Activated CD8-positive, alpha-beta memory T cell treated with anti-CD3 and anti-CD28 coated beads for 36 hours (primary cell): ENCODE measurements around the gene TFF1. TPM values are rescaled to one million over a fixed set of nuclear protein-coding genes. Genes with fewer than 3 reads are reported as not detected.

ENCODE experiments used
- CTCF ChIA-PET: fragments of 350-600 bp; sonication (Branson Sonifier 250); formaldehyde crosslinking; loops from one replicate; lab custom pipeline; 2021; ENCODE audit warnings: antibody characterized with exemption; lab: Charles Lee
- POLR2A ChIA-PET: fragments of 350-600 bp; sonication (Branson Sonifier 250); formaldehyde crosslinking; loops from one replicate; lab custom pipeline; 2021; ENCODE audit warnings: antibody characterized with exemption; lab: Charles Lee
- total RNA-seq, 2 experiments: library from RNA; stranded (reverse); gene quantifications; one replicate each; pipeline ENCODE4 v1.2.3, GENCODE V29; 2021

The TFF1 gene
- total RNA-seq, 2 experiments from 2014 or later, result not detected

DNA sequence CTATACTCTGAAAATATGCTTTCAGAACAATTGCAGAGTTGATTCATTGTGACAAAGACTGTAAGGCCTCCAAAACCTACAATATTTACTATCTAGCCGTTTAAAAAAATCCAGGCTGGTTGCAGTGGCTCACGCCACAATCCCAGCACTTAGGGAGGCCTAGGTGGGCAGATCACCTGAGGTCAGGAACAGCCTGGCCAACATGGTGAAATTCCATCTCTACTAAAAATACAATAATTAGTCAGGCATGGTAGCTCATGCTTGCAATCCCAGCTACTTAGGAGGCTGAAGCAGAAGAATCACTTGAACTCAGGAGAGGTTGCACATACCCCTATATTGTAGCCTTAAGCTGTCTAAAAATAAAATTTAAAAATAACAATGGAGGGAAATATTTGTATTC lies 10.3 kb downstream of the TFF1 start:
- ChIA-PET CTCF (no interaction called here), POLR2A (no interaction called here)

DNA sequence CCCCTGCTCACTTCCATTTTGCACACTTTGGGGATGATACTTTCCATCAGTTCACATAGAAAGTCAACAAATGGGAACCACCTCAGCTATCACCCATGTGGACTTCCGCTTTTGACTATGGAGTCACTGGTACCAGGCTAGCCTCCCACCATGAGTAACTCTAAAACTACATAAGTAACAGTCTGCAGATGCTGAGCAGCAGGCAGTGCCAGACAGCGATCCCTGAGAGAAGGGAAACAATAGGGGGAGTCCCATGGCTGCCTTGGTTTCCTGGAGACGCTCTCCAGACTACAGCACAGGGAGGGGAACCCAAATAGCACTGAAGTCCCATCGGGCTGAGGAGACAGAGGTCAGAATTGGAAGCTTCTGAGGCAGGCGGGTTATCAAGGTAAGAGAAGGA lies 12.7 kb downstream of the TFF1 start:
- POLR2A ChIA-PET, result no interaction called here
- CTCF ChIA-PET, result no interaction called here

GRCh38 chr21:42352441-42353095 lies 13.8 kb downstream of the TFF1 start:
- CTCF ChIA-PET, result no interaction called here
- POLR2A ChIA-PET, result no interaction called here

DNA sequence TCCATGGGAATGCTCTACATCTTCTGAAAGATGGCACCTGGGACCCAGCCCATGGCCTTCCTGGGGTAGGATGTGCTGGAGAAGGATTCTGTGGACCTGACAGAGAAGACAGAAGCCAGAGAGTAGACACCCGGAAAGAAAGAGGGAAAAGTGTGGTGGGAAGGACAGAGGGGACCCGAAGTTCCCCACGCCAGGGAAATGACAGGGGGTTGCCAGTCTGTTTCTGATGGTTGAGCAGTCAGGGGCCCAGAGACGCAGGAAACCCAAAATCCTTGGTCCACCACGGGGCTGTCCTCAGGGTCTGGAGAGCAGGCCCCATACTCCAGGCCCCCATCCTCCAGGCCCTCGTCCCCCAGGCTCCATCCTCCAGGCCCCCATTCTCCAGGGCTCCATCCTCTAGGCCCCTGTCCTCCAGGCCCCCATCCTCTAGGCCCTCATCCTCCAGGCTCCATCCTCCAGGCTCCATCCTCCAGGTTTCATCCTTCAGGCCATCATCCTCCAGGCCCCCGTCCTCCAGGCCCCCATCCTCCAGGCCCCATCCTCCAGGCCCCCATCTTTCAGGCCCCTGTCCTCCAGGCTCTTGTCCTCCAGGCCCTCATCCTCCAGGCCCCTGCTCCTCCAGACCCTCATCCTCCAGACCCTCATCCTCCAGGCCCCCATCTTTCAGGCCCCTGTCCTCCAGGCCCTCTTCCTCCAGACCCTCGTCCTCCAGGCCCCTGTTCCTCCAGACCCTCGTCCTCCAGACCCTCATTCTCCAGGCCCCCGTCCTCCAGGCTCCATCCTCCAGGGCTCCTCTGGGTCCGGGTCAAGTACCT lies 14.5 kb downstream of the TFF1 start:
- ChIA-PET POLR2A (no interaction called here), CTCF (interaction anchor here (0.9 kb wide), 1 partner anchor 42 kb away, joined by 3 read pairs; no protein-coding TSS in a partner anchor)

DNA sequence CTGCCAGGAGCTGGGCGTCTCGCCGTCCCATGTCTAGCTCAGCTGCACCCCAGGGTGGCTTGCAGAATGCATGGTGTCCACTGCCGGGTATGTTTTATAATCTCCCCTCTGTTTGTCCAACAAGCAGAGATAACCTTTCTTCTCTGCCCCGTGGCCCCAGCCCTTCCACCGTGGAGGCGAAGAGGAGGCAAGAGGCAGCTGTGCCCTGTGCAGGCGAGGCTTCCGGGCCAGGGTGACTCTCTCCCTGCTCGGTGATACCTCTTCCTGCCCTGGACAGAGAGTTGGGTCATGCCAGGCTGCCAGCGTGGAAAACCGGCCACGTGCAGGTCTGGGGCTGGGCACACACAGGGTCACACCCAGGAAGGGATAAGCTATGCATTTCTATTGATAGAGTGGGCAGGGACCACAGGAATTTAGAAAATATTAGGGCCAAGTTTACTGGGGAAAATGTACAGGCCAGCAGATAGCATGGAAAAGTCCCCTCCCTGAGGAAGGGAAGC lies 15.4 kb downstream of the TFF1 start, which contains the start of gene TFF2:
TFF2 (minus strand) TSS at position 68 of the 500 bp plus-strand sequence; CDS start at position 31, 37 bp downstream.
- CTCF ChIA-PET, result interaction anchor here (0.9 kb wide), 1 partner anchor 41 kb away, joined by 3 read pairs; no protein-coding TSS in a partner anchor

DNA sequence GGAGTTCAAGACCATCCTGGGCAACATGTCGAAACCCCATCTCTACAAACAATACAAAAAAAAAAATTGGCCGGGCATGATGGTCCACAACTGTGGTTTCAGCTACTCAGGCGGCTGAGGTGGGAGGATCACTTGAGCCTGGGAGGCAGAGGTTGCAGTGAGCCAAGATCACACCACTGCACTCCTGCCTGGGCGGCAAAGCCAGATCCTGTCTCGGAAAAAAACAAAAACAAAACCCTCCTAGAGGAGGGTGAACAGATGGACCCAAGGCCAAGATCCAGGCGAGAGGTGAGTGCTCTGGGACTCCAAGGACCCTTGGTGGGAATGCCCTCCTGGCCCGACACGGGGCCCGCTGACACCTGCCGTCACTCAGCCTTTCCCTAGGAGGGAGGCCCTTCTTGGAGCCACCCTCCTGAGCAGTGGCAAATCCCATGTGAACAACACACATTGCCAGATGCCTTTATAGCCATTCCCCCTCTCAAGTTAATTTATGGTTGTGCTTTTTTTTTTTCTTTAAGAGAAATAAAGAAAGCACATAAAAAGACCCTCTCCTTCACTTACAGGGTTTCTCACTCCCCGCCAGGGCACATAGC lies 15.9 kb downstream of the TFF1 start:
- POLR2A ChIA-PET, result no interaction called here

More for the DNA sequence above, 15.4 kb downstream of the TFF1 start, which contains the start of gene TFF2:
- POLR2A ChIA-PET, result no interaction called here

DNA sequence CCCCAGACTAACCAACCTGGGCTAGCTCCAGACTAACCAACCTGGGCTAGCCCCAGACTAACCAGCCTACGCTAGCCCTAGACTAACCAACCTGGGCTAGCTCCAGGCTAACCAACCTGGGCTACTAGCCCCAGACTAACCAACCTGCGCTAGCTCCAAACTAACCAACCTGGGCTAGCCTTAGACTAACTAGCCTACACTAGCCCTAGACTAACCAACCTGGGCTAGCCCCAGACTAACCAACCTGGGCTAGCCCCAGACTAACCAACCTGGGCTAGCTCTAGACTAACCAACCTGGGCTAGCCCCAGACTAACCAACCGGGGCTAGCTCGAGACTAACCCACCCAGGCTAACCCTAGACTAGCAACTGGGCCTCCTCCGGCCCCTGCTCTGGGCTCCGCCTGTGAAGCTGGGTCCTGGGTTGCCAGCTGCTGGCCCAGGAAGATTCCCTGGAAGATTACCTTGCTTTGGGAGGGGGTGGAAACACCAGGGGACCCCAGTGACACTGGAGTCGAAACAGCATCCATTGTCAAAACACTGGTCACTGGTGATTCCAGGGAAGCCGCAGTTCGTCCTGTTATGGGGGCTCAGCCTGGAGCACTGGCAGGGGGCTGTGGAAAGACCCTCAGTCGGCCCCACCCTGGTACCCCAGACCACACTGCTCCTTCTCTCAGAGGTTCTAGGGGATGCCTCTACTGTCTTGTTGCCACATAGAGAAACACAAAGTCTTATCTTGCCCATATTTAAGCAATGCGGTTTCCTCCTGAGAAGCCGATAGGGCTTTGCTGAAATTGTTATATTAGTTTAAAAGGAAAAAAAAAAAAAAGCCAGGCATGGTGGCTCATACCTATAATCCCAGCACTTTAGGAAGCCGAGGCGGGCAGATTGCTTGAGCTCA lies 16.7 kb downstream of the TFF1 start:
- ChIA-PET CTCF (no interaction called here), POLR2A (no interaction called here)

More for the DNA sequence above, 15.9 kb downstream of the TFF1 start:
- CTCF ChIA-PET, result interaction anchor here (0.9 kb wide), 1 partner anchor 40 kb away, joined by 3 read pairs; no protein-coding TSS in a partner anchor

DNA sequence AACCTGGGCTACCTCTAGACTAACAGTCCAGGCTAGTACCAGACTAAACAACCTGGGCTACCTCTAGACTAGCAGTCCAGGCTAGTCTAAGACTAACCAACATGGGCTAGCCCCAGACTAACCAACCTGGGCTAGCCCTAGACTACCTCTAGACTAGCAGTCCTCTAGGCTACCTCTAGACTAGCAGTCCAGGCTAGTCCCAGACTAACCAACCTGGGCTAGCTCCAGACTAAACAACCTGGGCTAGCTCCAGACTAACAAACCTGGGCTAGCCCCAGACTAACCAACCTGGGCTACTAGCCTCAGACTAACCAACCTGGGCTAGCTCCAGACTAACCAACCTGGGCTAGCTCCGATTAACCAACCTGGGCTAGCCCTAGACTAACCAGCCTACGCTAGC lies 17.6 kb downstream of the TFF1 start:
- POLR2A ChIA-PET, result no interaction called here
- CTCF ChIA-PET, result no interaction called here

GRCh38 chr21:42347601-42348327 lies 18.6 kb downstream of the TFF1 start:
- ChIA-PET CTCF (interaction anchor here (0.6 kb wide), 1 partner anchor 1349 kb away, joined by 4 read pairs; no protein-coding TSS in a partner anchor), POLR2A (no interaction called here)

GRCh38 chr21:42346866-42347600 lies 19.3 kb downstream of the TFF1 start:
- ChIA-PET POLR2A (no interaction called here), CTCF (no interaction called here)

GRCh38 chr21:42346441-42346840 lies 19.9 kb downstream of the TFF1 start:
- POLR2A ChIA-PET, result no interaction called here
- CTCF ChIA-PET, result no interaction called here

DNA sequence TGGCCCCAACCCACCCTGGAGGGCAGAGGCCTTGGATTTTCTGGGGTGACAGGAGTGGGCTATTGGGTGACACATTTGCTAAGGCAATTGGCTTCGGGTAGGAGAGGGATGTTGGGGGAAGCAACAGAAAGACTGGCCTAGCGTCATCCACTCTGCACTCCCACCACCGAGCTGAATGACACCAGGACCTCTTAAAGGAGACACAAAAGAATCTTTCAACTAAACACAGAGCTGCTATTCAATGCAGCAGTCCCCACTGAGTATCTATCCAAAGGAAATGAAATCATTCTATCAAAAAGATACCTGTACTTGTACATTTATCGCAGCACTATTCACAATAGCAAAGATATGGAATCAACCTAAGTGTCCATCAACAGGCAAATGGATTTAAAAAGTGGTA lies 21.7 kb downstream of the TFF1 start:
- CTCF ChIA-PET, result interaction anchor here (1.1 kb wide), 1 partner anchor 180 kb away, joined by 3 read pairs; no protein-coding TSS in a partner anchor
- POLR2A ChIA-PET, result no interaction called here

DNA sequence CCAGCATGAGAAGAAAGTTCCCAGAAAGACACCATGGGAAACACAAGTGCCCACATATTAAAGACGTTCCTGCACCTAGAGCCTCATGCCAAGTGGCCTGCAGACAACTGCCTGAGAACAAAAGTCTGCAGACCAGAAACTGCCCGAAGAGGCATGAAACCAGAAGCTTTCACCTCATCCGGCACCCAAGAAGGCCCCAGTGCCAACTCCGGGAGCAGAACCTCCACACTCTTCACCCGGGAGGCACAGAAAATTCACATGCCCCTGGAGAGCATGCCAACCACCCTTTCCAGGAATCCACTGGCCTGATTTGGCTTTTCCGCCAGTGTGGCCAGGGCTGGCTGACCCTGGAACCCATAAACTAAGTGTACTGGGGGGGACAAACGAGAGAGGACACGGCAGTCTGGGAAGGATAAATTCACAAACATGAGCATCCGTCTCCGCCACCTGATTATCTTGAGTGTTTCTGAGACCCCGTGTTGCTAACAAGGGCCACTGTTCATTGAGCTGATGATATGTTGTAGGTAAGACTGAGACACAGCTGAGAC lies 22.3 kb downstream of the TFF1 start:
- ChIA-PET CTCF (interaction anchor here (1.1 kb wide), 1 partner anchor 180 kb away, joined by 3 read pairs; no protein-coding TSS in a partner anchor), POLR2A (no interaction called here)

DNA sequence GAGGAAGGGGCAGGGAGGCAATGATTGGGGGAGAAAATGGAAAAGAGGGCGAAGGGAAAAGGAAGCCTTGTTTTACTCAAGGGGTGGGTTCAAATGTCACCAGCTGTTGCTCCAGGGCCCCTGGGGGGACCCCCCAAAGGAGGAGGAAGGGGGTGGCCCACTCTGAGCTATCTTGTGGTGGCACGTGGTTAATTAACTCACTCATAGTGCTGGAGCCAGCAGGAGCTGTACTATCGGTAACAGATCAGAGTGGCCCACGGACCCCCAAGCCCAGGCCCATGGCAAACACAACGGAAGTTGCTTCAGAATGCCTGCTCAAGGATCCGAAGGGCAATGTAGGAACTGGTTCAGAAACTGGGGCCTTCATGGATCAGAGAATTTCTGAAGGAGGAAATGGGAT lies 22.8 kb downstream of the TFF1 start:
- ChIA-PET POLR2A (no interaction called here), CTCF (no interaction called here)

- ChIA-PET POLR2A (no interaction called here), CTCF (no interaction called here)
Measured at GRCh38 chr21:42343101-42343500, 23.2 kb downstream of the TFF1 start.

DNA sequence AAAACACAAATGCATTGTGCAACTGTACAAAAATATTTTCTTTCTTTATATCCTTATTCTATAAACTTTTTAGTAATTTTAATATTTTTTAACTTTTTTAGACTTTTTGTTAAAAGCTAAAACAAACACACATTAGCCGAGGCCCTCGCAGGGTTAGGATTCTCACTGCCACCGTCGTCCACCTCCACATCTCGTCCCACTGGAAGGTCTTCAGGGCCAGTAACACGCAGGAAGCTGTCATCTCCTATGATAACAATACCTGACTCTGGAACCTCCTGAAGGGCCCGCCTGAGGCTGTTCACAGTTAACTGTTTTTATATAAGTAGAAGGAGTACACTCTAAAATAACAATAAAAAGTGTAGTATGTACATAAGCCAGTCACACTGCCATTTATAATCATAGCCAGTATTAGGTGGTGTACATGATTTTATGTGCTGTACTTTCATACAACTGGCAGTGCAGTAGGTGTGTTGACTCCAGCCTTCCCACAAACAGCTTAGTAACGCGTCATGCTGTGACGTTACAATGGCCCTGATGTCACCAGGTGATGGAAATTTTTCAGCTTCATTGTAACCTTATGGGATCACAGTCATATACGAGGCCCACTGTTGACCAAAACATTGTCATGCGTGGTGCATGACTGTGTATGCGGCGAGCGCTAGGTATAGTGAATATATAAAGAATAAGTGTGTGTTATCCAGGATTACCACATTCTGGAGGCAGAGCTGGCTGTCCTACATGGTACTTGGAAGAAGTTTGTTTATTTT lies 24.4 kb downstream of the TFF1 start:
- ChIA-PET CTCF (interaction anchor here (0.6 to 1.0 kb wide), 3 partner anchors 32 to 137 kb away, joined by 3 read pairs; no protein-coding TSS in a partner anchor), POLR2A (no interaction called here)
